ENCODE data around the gene LRRC57.

Gene LRRC57

GRCh38 chr15:42548249-42549031 is at the start of gene LRRC57, which contains the start of gene HAUS2:
Gene LRRC57, minus strand, starts transcription at chr15:42548793. Its CDS starts 359 bp downstream, at chr15:42548434.
Gene HAUS2, plus strand, starts transcription at chr15:42548838. Its CDS starts 35 bp downstream, at chr15:42548873.
- Histone ChIP-seq H3K4me3 (peak within 1 kb of the TSS; percentile 82), H3K27ac (peak within 1 kb of the TSS; percentile 90 to 91)
- no peak for TF ChIP-seq CTCF (IDR thresholded peaks at IDR 0.05)
- peak; percentile 90 for DNase-seq (ENCODE audit: low spot score)

- H3K4me3 ChIP-seq = peak overlapping the region; percentile 2
- no peak for TF ChIP-seq CTCF (IDR thresholded peaks at IDR 0.05)
- H3K27ac ChIP-seq = peak overlapping the region in 1 of 2 donors; percentile 62
- no peak for DNase-seq (ENCODE audit: low spot score)
These were observed 47.1 kb upstream of the LRRC57 start for GRCh38 chr15:42595626-42596240.

DNA sequence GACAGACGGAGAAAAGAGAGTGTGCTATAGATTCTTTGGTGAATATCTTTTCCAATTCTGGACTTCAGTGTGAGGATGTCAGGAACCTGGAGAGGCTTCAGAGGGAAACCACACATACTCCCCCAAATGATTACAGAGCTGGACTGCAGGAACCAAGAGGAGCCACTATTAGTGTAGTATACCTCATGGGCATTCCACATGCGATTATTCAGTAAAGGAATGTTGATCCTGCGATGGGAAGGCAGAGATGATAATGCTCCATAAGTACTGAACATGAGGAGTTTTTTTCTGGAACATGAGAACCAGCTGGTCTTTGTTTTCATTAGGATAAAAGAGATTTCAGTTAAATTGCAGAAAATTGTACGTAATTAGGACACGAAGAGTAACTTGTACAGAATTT is 45.5 kb upstream of the LRRC57 start:
- DNase-seq (ENCODE audit: low spot score) = no peak
- Histone ChIP-seq H3K27ac (peak overlapping the region in 1 of 2 donors; percentile 75), H3K4me3 (no peak overlapping the region)
- TF ChIP-seq CTCF (IDR thresholded peaks at IDR 0.05) = no peak

- Histone ChIP-seq H3K27ac (peak overlapping the region; percentile 58 to 75), H3K4me3 (no peak overlapping the region)
- TF ChIP-seq CTCF (IDR thresholded peaks at IDR 0.05) = no peak
- no peak for DNase-seq (ENCODE audit: low spot score)
These were observed 44.5 kb upstream of the LRRC57 start for GRCh38 chr15:42593143-42593542.

DNA sequence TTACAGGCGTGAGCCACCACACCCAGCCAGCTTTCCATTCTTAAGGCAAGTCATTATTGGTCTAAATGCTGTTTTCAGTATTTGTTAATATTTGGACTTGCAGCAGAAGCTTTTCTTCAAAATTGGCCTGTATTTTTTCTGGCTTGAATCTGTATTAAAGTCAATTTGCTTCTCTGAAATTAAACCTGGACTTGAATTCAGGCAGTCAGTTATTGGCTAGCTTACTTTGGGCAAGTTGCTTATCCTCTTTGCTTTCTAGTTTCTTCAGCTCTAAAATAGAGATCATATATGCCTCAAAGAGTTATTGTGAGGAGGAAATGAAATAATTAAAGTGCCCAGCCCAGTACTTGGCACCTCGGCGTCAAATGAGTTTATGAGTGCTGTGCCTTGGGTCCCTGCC is 44.1 kb upstream of the LRRC57 start:
- Histone ChIP-seq H3K27ac (peak overlapping the region; percentile 58 to 75), H3K4me3 (no peak overlapping the region)
- no peak for DNase-seq (ENCODE audit: low spot score)
- no peak for TF ChIP-seq CTCF (IDR thresholded peaks at IDR 0.05)

DNA sequence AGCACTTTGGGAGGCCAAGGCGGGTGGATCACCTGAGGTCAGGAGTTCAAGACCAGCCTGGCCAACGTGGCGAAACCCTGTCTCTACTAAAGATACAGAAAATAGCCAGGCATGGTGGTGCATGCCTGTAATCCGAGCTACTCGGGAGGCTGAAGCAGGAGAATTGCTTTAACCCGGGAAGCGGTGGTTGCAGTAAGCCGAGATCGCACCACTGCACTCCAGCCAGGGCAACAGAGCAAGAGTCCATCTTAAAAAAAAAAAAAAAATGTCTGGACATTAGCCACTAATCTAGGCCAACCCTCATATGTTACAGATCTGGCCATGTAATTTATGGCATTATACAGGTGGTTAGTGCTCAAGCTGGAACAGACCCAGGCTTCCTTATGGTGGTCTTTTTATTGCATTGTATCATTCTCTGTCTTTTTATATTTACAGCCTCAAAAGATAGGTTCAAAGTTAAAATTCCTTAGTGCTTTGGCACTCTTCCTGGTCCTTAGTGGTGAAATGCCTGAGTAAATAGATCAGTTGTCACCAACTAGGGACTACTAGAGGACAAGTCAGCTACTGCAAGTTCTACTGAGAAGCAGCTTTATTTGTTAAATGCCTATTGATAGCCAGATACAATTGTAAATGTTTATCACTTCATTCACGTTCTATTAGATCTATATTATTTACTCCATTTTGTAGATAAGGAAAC is 42.8 kb upstream of the LRRC57 start:
- TF ChIP-seq CTCF (IDR thresholded peaks at IDR 0.05) = no peak
- no peak for DNase-seq (ENCODE audit: low spot score)
- H3K4me3 ChIP-seq = no peak overlapping the region
- H3K27ac ChIP-seq = peak overlapping the region; percentile 58 to 63
